Neuronal stem cell (in vitro differentiated cells): ENCODE data around the gene CDK18.

Source experiments
- DNase-seq: peaks from one replicate; pipeline ENCODE4 v3.0.0-alpha.2; 2013; ENCODE audit warnings: low spot score
- H2AFZ ChIP-seq: one replicate; pipeline ENCODE4 v1.6.1; 2013; ENCODE audit warnings: mild to moderate bottlenecking, low read length, inconsistent platforms
- H2AK5ac ChIP-seq: 2 replicates; pipeline ENCODE4 v1.6.1; 2013; ENCODE audit warnings: low read depth, mild to moderate bottlenecking, inconsistent platforms, low read length, moderate library complexity, mixed read lengths
- H2BK120ac ChIP-seq: 2 replicates; pipeline ENCODE4 v1.6.1; 2013; ENCODE audit warnings: low read depth, mild to moderate bottlenecking, inconsistent platforms, low read length, moderate library complexity, mixed read lengths
- H2BK12ac ChIP-seq: one replicate; pipeline ENCODE4 v1.6.1; 2013; ENCODE audit warnings: low read length, inconsistent platforms
- H2BK15ac ChIP-seq: 2 replicates; pipeline ENCODE4 v1.6.1; 2013; ENCODE audit warnings: mild to moderate bottlenecking, low read length, inconsistent platforms, mixed read lengths
- H2BK5ac ChIP-seq: one replicate; pipeline ENCODE4 v1.6.1; 2013; ENCODE audit warnings: inconsistent platforms, mild to moderate bottlenecking, low read length, moderate library complexity
- H3K14ac ChIP-seq: one replicate; pipeline ENCODE4 v1.6.1; 2013; ENCODE audit warnings: low read length, inconsistent platforms
- H3K18ac ChIP-seq: 2 replicates; pipeline ENCODE4 v1.6.1; 2013; ENCODE audit warnings: low read length, inconsistent platforms
- H3K23ac ChIP-seq: 2 replicates; pipeline ENCODE4 v1.6.1; 2013; ENCODE audit warnings: low read depth, mild to moderate bottlenecking, mixed read lengths, low read length, inconsistent platforms; ENCODE audit not compliant: poor library complexity
- H3K27ac ChIP-seq: replicated peaks from 3 replicates; pipeline ENCODE4 v1.5.1; 2013; ENCODE audit warnings: low read length, inconsistent platforms
- H3K27me3 ChIP-seq, 3 experiments: 2 replicates each; pipeline ENCODE4 v1.6.1; 2013; ENCODE audit warnings: low read length in 3 of 3, mild to moderate bottlenecking in 2 of 3, inconsistent platforms in 1 of 3, low read depth in 1 of 3, mixed read lengths in 1 of 3, moderate library complexity in 1 of 3; ENCODE audit not compliant: control insufficient read depth in 3 of 3, insufficient read depth in 3 of 3
- H3K36me3 ChIP-seq, 2 donors: replicated peaks in 1 of 2; 2 replicates each; pipeline ENCODE4 v1.6.1; 2013; ENCODE audit warnings: low read length in 2 of 2; ENCODE audit not compliant: control insufficient read depth in 2 of 2, insufficient read depth in 2 of 2
- H3K4ac ChIP-seq: 2 replicates; pipeline ENCODE4 v1.6.1; 2013; ENCODE audit warnings: inconsistent platforms, mild to moderate bottlenecking, low read length, moderate library complexity
- H3K4me1 ChIP-seq, 2 donors: 1 replicate in 1 of 2; 2 replicates in 1 of 2; pipeline ENCODE4 v1.6.1; 2013; ENCODE audit warnings: low read length in 2 of 2, low read depth in 1 of 2; ENCODE audit not compliant: control insufficient read depth in 2 of 2, insufficient read depth in 1 of 2
- H3K4me2 ChIP-seq: one replicate; pipeline ENCODE4 v1.6.1; 2013; ENCODE audit warnings: mild to moderate bottlenecking, low read length, inconsistent platforms; ENCODE audit not compliant: insufficient read depth, poor library complexity, severe bottlenecking
- H3K4me3 ChIP-seq, 2 donors: 2 replicates each; pipeline ENCODE4 v1.5.1; 2013; ENCODE audit warnings: low read length in 2 of 2, mild to moderate bottlenecking in 2 of 2, inconsistent platforms in 1 of 2, moderate library complexity in 1 of 2
- H3K79me1 ChIP-seq: one replicate; pipeline ENCODE4 v1.6.1; 2013; ENCODE audit warnings: low read depth, mild to moderate bottlenecking, inconsistent platforms, low read length, moderate library complexity
- H3K9ac ChIP-seq: one replicate; pipeline ENCODE4 v1.6.1; 2013; ENCODE audit warnings: mild to moderate bottlenecking, low read depth, low read length, inconsistent platforms; ENCODE audit not compliant: poor library complexity
- H3K9me3 ChIP-seq, 2 donors: replicated peaks in 1 of 2; 2 replicates each; pipeline versions ENCODE3 to v1.6.1; 2013; ENCODE audit warnings: low read length in 2 of 2, mild to moderate bottlenecking in 2 of 2, inconsistent platforms in 1 of 2, low read depth in 1 of 2, mixed read lengths in 1 of 2, moderate library complexity in 1 of 2; ENCODE audit not compliant: control insufficient read depth in 2 of 2, insufficient read depth in 1 of 2
- H4K8ac ChIP-seq: one replicate; pipeline ENCODE4 v1.6.1; 2013; ENCODE audit warnings: low read depth, mild to moderate bottlenecking, inconsistent platforms, low read length, moderate library complexity
- H4K91ac ChIP-seq: one replicate; pipeline ENCODE4 v1.6.1; 2013; ENCODE audit warnings: low read length, low read depth, mild to moderate bottlenecking, inconsistent platforms; ENCODE audit not compliant: poor library complexity
- WGBS, 2 donors: extraction: QIAGEN DNeasy Blood & Tissue Kit; methylation state at CpG; one replicate each; pipeline ENCODE4 v1.1.7; 2013; ENCODE audit warnings: missing lambda C conversion rate in 2 of 2, mixed read lengths in 1 of 2; ENCODE audit not compliant: insufficient read length in 2 of 2, insufficient replicate concordance in 1 of 2; ENCODE audit errors: extremely low coverage in 2 of 2; 5-methylcytosine and 5-hydroxymethylcytosine counted together

Gene CDK18

GRCh38 chr1:205505076-205505729 is 734 bp downstream of the CDK18 start:
- Histone ChIP-seq H2BK12ac (peak overlapping the region; percentile 52), H3K9ac (peak overlapping the region; percentile 89), H3K27me3 (peaks cover 0 to 77% (median 1%) of the 10 kb centered on the region in 3 experiments), H2AK5ac (peak overlapping the region; percentile 76), H2BK5ac (peak overlapping the region; percentile 80), H3K14ac (no peak overlapping the region), H3K36me3 (no peaks in the 10 kb centered on the region), H2BK120ac (peak overlapping the region; percentile 81), H4K8ac (no peak overlapping the region), H3K4me3 (peak overlapping the region; percentile 36 to 81), H3K79me1 (no peaks in the 10 kb centered on the region), H3K23ac (no peak overlapping the region), H3K4me1 (peaks cover 7 to 20% of the 10 kb centered on the region in 2 donors), H3K4me2 (peak overlapping the region; percentile 92), H3K9me3 (no peaks in the 10 kb centered on the region), H3K27ac (no peak overlapping the region), H3K18ac (peak overlapping the region; percentile 96), H2AFZ (peak overlapping the region; percentile 93), H4K91ac (peak overlapping the region; percentile 6), H3K4ac (no peak overlapping the region), H2BK15ac (peak overlapping the region; percentile 32)
- DNase-seq = no peak
- no CpG with 5 or more reads among the region's 18 CpGs for WGBS, 2 donors

DNA sequence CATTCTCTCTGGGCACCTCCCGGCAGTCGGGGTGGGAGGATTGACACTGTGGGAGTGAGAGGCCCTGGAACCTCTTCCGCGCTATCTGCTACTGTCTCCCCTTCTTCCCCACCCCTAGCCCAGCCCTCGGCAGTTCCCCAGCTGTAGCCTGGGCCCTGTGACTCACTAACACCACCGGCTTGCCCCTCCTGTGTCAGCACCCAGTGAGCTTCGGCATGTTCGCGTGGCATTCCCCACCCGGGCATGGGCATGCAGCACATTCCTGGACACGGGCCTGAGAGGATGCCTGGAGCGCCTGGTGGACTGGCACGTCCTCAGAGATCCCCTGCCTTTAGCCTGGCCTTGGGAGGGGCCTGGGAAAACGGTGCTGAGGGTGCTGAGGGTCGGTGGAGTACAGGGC is 1.3 kb downstream of the CDK18 start:
- Histone ChIP-seq H3K27me3 (peaks cover 0 to 79% (median 2%) of the 10 kb centered on the region in 3 experiments), H3K4me2 (peak overlapping the region; percentile 92), H3K18ac (peak overlapping the region; percentile 96), H4K8ac (no peak overlapping the region), H3K23ac (peak overlapping the region; percentile 83), H3K9ac (peak overlapping the region; percentile 70), H3K4me3 (peak overlapping the region in 1 of 2 donors; percentile 12), H3K36me3 (no peaks in the 10 kb centered on the region), H3K9me3 (no peaks in the 10 kb centered on the region), H3K27ac (no peak overlapping the region), H2BK15ac (peak overlapping the region; percentile 32), H4K91ac (no peak overlapping the region), H2BK12ac (no peak overlapping the region), H2AFZ (no peak overlapping the region), H3K4ac (no peak overlapping the region), H2BK5ac (peak overlapping the region; percentile 80), H2BK120ac (peak overlapping the region; percentile 81), H2AK5ac (peak overlapping the region; percentile 76), H3K14ac (peak overlapping the region; percentile 77), H3K79me1 (no peaks in the 10 kb centered on the region), H3K4me1 (peaks cover 7 to 19% of the 10 kb centered on the region in 2 donors)
- WGBS, 2 donors = no CpG with 5 or more reads among the region's 15 CpGs
- DNase-seq = no peak

DNA sequence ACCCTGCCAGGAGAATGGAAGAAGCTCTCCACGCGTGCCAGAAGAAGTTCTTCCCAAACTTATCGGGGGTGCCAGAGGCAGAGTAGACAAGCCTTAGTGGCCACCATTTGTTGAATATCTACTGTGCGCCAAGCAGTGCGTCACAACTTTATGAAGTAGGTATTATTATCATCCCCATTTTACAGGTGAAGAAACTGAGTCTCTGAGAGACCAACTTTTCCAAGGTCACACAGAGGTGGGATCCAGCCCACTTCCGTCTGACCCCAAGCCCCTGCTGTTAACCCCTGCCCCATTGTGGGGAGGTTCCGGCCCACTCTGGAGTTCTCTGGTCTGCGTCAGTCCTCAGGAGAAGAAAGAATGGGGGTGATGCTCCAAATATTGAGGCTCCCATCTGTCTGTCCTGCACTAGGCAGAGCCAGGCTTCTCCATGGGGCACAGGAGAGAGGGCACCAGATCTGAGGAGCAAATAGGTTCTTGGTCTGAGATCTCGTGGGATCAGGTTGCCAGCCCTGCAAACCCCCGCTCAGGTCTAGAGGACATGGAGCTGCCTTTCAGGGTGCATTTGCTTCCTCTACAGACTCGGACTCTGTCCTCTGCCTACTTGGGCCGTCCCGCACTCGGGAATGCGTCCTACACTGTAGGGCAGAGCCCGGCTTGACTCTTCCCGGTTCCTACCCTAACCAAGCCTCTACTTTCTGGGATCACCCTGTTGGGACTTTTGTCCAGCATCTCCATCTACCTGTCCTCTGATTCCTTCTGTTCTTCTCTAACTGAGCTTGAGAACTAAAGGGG is 2.1 kb downstream of the CDK18 start:
- peaks cover 7 to 16% of the 10 kb centered on the region in 2 donors for H3K4me1 ChIP-seq
- H3K9me3 ChIP-seq = no peaks in the 10 kb centered on the region
- H2BK120ac ChIP-seq = no peak overlapping the region
- H3K27me3 ChIP-seq = peaks cover 0 to 78% (median 2%) of the 10 kb centered on the region in 3 experiments
- H2AFZ ChIP-seq = no peak overlapping the region
- no peak overlapping the region for H3K4me2 ChIP-seq
- no peak overlapping the region for H2BK12ac ChIP-seq
- H3K14ac ChIP-seq = no peak overlapping the region
- H3K9ac ChIP-seq = no peak overlapping the region
- H2BK5ac ChIP-seq = no peak overlapping the region
- DNase-seq = no peak
- H3K36me3 ChIP-seq = no peaks in the 10 kb centered on the region
- no peak overlapping the region for H3K23ac ChIP-seq
- H2AK5ac ChIP-seq = no peak overlapping the region
- H2BK15ac ChIP-seq = no peak overlapping the region
- no CpG with 5 or more reads among the region's 17 CpGs for WGBS, 2 donors
- no peak overlapping the region for H4K8ac ChIP-seq
- H3K4me3 ChIP-seq = no peak overlapping the region
- no peak overlapping the region for H3K27ac ChIP-seq
- H3K4ac ChIP-seq = no peak overlapping the region
- H3K79me1 ChIP-seq = no peaks in the 10 kb centered on the region
- H4K91ac ChIP-seq = no peak overlapping the region
- H3K18ac ChIP-seq = no peak overlapping the region

DNA sequence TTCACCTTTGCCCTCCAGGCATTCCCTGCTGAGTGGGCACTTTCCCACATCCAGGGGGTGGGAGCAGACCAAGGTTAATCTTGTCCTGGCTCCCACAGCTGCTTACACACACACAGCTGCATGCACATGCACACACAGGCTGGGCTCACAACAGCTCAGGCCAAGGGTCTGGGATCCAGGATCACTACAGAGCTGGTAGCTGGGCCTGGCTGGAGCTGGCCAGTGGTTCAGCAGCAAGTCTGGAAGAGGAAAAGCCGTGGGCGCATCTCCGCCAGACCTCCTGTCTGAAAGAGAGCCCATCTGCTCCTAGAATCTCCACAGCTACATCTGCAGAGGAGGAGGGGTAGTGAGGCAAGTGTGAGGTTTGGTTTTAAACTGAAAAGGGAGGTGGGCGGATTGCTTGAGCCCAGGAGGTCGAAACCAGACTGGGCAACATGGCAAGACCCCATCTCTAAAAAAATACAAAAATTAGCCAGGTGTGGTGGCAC is 3.8 kb downstream of the CDK18 start:
- Histone ChIP-seq H2AFZ (no peak overlapping the region), H3K18ac (peak overlapping the region; percentile 49), H3K27me3 (peaks cover 0 to 69% (median 2%) of the 10 kb centered on the region in 3 experiments), H3K27ac (no peak overlapping the region), H3K36me3 (no peaks in the 10 kb centered on the region), H2BK5ac (no peak overlapping the region), H4K8ac (no peak overlapping the region), H2BK12ac (no peak overlapping the region), H3K79me1 (no peaks in the 10 kb centered on the region), H3K4ac (no peak overlapping the region), H3K9me3 (no peaks in the 10 kb centered on the region), H2BK120ac (no peak overlapping the region), H4K91ac (no peak overlapping the region), H2AK5ac (no peak overlapping the region), H3K4me3 (no peak overlapping the region), H3K9ac (peak overlapping the region; percentile 22), H2BK15ac (peak overlapping the region; percentile 11), H3K4me2 (no peak overlapping the region), H3K14ac (peak overlapping the region; percentile 42), H3K4me1 (peaks cover 7 to 16% of the 10 kb centered on the region in 2 donors), H3K23ac (peak overlapping the region; percentile 37)
- WGBS, 2 donors = no CpG with 5 or more reads among the region's 5 CpGs
- DNase-seq = no peak
